A673 (cell line): ENCODE results near the gene FAM50B. TPM values are rescaled to one million over a fixed set of nuclear protein-coding genes. Genes with fewer than 3 reads are reported as not detected.

Experiments
- BruUV-seq: library from RNA; stranded (reverse); fragments of 400-500 nt; replicated peaks from 2 replicates; lab custom pipeline; 2021; lab: Mats Ljungman, UMichigan
- CTCF ChIA-PET: fragments of 300-600 bp; sonication (Branson Sonifier 250); formaldehyde crosslinking; loops from one replicate; lab custom pipeline; 2022; ENCODE audit warnings: antibody characterized with exemption; lab: Charles Lee
- POLR2A ChIA-PET: fragments of 300-600 bp; sonication (Branson Sonifier 250); formaldehyde crosslinking; loops from one replicate; lab custom pipeline; 2022; ENCODE audit warnings: antibody characterized with exemption; ENCODE audit not compliant: low non-redundant PET; lab: Charles Lee
- DNase-seq: peaks from one replicate; pipeline ENCODE4 v3.0.0-alpha.2; 2015; ENCODE audit warnings: low spot score
- H3K27ac ChIP-seq: fragments of 200-600 bp; sonication (generic); 2 replicates; pipeline ENCODE4 v1.5.1; 2016; ENCODE audit warnings: mixed run types, low read depth, mild to moderate bottlenecking, mixed read lengths, antibody characterized with exemption, low read length; ENCODE audit not compliant: poor library complexity, severe bottlenecking
- H3K27me3 ChIP-seq: fragments of 200-600 bp; sonication (generic); replicated peaks from 2 replicates; pipeline ENCODE4 v1.6.1; 2017; ENCODE audit warnings: mixed run types, low read depth, mild to moderate bottlenecking, mixed read lengths, antibody characterized with exemption, low read length; ENCODE audit not compliant: insufficient read depth, poor library complexity
- H3K36me3 ChIP-seq: fragments of 200-600 bp; sonication (generic); 2 replicates; pipeline ENCODE4 v1.6.1; 2016; ENCODE audit warnings: mixed run types, mild to moderate bottlenecking, mixed read lengths, antibody characterized with exemption, low read length; ENCODE audit not compliant: insufficient read depth, poor library complexity, severe bottlenecking
- H3K4me1 ChIP-seq: fragments of 200-600 bp; sonication (generic); 2 replicates; pipeline ENCODE4 v1.6.1; 2017; ENCODE audit warnings: mixed run types, mild to moderate bottlenecking, mixed read lengths, antibody characterized with exemption, low read length; ENCODE audit not compliant: insufficient read depth, poor library complexity, severe bottlenecking
- H3K4me3 ChIP-seq: fragments of 200-600 bp; sonication (generic); 2 replicates; pipeline ENCODE4 v1.5.1; 2016; ENCODE audit warnings: low read depth, mixed run types, mild to moderate bottlenecking, mixed read lengths, low read length; ENCODE audit not compliant: poor library complexity, severe bottlenecking
- H3K9me3 ChIP-seq: fragments of 200-600 bp; sonication (generic); 2 replicates; pipeline ENCODE4 v1.6.1; 2016; ENCODE audit warnings: mixed run types, low read depth, mild to moderate bottlenecking, mixed read lengths, antibody characterized with exemption, low read length; ENCODE audit not compliant: poor library complexity, severe bottlenecking
- EZH2 ChIP-seq: fragments of 200-600 bp; sonication (generic); IDR thresholded peaks from 2 replicates; pipeline ENCODE4 v1.6.1; 2017; ENCODE audit warnings: borderline replicate concordance, low read depth, mild to moderate bottlenecking, mixed read lengths, antibody characterized with exemption, low read length; ENCODE audit not compliant: poor library complexity, severe bottlenecking
- intact Hi-C: fragments of 100-400 bp; cut with micrococcal nuclease; formaldehyde crosslinking; loops from one replicate; pipeline ENCODE4 v1.10.0; 2022; ENCODE audit not compliant: unreplicated experiment
- total RNA-seq: library from RNA; stranded (reverse); gene quantifications from 2 replicates; pipeline ENCODE4 v1.2.3, GENCODE V29; 2021
- TF ChIP-seq, protein P1 (sequence below): fragments of 300-800, 200-600 bp; sonication (generic); conservative IDR thresholded peaks from 2 replicates; pipeline ENCODE4 v1.5.1; 2017; ENCODE audit warnings: low read depth, mild to moderate bottlenecking, antibody characterized with exemption, low read length, moderate library complexity, mixed read lengths

The FAM50B gene
- total RNA-seq, 1 experiment from 2014 or later = 10.1 TPM

- POLR2A ChIA-PET = no interaction called here
- TF ChIP-seq EZH2 = no peak
- TF ChIP-seq, protein P1, sequence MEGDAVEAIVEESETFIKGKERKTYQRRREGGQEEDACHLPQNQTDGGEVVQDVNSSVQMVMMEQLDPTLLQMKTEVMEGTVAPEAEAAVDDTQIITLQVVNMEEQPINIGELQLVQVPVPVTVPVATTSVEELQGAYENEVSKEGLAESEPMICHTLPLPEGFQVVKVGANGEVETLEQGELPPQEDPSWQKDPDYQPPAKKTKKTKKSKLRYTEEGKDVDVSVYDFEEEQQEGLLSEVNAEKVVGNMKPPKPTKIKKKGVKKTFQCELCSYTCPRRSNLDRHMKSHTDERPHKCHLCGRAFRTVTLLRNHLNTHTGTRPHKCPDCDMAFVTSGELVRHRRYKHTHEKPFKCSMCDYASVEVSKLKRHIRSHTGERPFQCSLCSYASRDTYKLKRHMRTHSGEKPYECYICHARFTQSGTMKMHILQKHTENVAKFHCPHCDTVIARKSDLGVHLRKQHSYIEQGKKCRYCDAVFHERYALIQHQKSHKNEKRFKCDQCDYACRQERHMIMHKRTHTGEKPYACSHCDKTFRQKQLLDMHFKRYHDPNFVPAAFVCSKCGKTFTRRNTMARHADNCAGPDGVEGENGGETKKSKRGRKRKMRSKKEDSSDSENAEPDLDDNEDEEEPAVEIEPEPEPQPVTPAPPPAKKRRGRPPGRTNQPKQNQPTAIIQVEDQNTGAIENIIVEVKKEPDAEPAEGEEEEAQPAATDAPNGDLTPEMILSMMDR = no peak
- intact Hi-C loops = no loop called here
- Histone ChIP-seq H3K9me3 (no peaks in the 10 kb centered on the region), H3K27ac (no peak overlapping the region), H3K27me3 (no peaks in the 10 kb centered on the region), H3K36me3 (no peaks in the 10 kb centered on the region), H3K4me3 (no peak overlapping the region), H3K4me1 (no peaks in the 10 kb centered on the region)
- CTCF ChIA-PET = no interaction called here
- no peak for DNase-seq
- no TSS peak for BruUV-seq
These were observed 3.2 kb downstream of the FAM50B start for GRCh38 chr6:3852391-3852790.

- no peak for DNase-seq
- Histone ChIP-seq H3K4me3 (no peak overlapping the region), H3K27ac (no peak overlapping the region), H3K9me3 (no peaks in the 10 kb centered on the region), H3K36me3 (no peaks in the 10 kb centered on the region), H3K4me1 (no peaks in the 10 kb centered on the region), H3K27me3 (no peaks in the 10 kb centered on the region)
- BruUV-seq = no TSS peak
- ChIA-PET CTCF (no interaction called here), POLR2A (no interaction called here)
- intact Hi-C loops = no loop called here
- TF ChIP-seq, protein P1 = no peak
- TF ChIP-seq EZH2 = no peak
These were observed 6.7 kb downstream of the FAM50B start for GRCh38 chr6:3855866-3856265.

DNA sequence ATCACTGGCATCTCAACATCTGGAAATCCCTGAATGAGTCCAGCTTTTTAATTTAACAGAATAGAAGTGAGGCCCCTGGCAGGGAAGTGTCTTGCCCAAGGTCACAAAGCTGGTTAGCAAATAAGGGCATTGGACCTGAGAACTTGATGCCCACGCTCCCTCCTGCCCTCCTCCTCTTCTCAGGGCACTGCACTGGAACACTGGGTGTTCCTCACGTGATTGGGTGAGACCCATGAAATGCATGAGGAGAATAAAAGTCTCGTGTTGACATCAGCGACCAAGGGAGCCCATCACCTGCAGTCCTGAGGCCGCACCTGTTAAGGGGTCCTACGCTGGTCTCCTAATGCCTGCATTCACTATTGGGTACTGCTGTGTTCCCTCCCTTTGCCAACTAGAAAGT, 7.4 kb downstream of the FAM50B start:
- no peaks in the 10 kb centered on the region for H3K4me1 ChIP-seq
- no peaks in the 10 kb centered on the region for H3K9me3 ChIP-seq
- BruUV-seq = no TSS peak
- H3K36me3 ChIP-seq = no peaks in the 10 kb centered on the region
- TF ChIP-seq EZH2 = no peak
- TF ChIP-seq, protein P1 = no peak
- no peaks in the 10 kb centered on the region for H3K27me3 ChIP-seq
- no peak overlapping the region for H3K4me3 ChIP-seq
- ChIA-PET POLR2A (no interaction called here), CTCF (no interaction called here)
- intact Hi-C loops = no loop called here
- H3K27ac ChIP-seq = no peak overlapping the region
- DNase-seq = no peak
